T-helper 17 cell (primary cell): ENCODE results near the gene IFITM2. TPM values are rescaled to one million over a fixed set of nuclear protein-coding genes. Genes with fewer than 3 reads are reported as not detected.
A peak's percentile ranks its signal among the peaks of the same experiment; 100 is the strongest.
"Not testable (repeated sequence)": the region's sequence is repeated elsewhere in the genome, so short reads cannot be mapped to it uniquely, and the experiment has no call there.

ENCODE experiments used
- ATAC-seq: fragments of 150-1000 bp; cut with Tn5 transposase; 2 replicates; pipeline ENCODE4 v1.10.0; 2021; ENCODE audit warnings: mild to moderate bottlenecking, moderate library complexity
- DNase-seq, 3 donors: peaks; one replicate each; pipeline versions ENCODE4 v3.0.0 to v3.0.0-alpha.2; 2020 to 2021
- H3K9me3 ChIP-seq: one replicate; pipeline ENCODE4 v1.7.0; 2013; ENCODE audit warnings: low read length, mild to moderate bottlenecking; ENCODE audit not compliant: control insufficient read depth, poor library complexity, severe bottlenecking
- H3K27ac Mint-ChIP-seq: one replicate; pipeline ENCODE4 v1.8.0; 2022; ENCODE audit warnings: mild to moderate bottlenecking, moderate library complexity, mixed read lengths
- H3K27me3 Mint-ChIP-seq: one replicate; pipeline ENCODE4 v1.8.0; 2022; ENCODE audit warnings: mixed read lengths
- H3K36me3 Mint-ChIP-seq: one replicate; pipeline ENCODE4 v1.8.0; 2022; ENCODE audit warnings: low read depth, mixed read lengths
- H3K4me1 Mint-ChIP-seq: one replicate; pipeline ENCODE4 v1.8.0; 2022; ENCODE audit warnings: mild to moderate bottlenecking, mixed read lengths
- H3K4me3 Mint-ChIP-seq: one replicate; pipeline ENCODE4 v1.8.0; 2022; ENCODE audit warnings: mild to moderate bottlenecking, moderate library complexity, mixed read lengths
- total RNA-seq, 4 donors: library from RNA in 2 of 4; stranded (reverse) in 2 of 4; gene quantifications; one replicate each; pipeline ENCODE4 v1.2.3 and lab custom pipeline; 2022 to 2026

Gene IFITM2
- total RNA-seq, 2 donors from 2014 or later: 550 to 570 TPM

DNA sequence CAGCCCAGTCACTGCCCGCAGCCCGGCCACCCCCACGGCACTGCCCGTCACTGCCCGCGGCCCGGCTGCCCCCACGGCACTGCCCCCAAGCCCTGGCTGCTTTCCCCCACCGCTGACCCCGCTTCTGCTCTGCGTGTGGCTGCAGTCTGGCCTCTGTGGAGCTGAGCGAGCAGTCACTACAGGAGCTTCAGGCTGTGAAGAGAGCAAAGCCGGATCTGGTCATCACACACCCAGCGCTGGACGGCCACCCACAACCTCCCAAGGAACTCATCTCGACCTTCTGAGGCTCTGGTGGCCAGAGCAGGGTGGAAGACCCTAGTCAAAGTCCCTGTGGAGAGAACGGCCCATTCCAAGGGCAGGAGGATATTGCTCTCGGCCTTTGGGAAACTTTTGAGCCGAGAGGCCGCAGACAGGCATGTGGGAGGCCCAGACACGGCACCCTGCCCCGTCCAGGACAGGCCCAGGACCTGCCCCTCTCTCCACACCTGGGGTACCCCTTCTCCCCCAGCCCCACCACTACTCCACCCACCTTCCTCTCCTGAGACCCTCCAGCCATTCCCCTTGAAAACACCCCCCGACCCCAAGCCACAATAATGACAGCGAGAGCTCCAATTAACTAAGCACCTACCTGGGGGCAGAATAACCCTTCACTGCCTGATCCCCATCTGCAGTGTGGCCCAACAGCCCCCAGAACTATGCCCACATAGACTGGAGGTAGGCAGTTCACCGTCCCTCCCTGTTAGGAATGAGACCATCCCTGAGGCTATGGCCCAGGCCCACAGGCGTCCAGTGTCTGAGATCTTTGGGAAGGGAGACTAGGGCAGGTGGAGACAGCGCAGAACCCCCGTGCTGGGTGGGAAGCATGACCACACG lies 22.4 kb upstream of the IFITM2 start:
- Mint-ChIP-seq H3K4me3 (no peak overlapping the region), H3K27me3 (peaks cover 5% of the 10 kb centered on the region), H3K27ac (no peak overlapping the region), H3K4me1 (peaks cover 42% of the 10 kb centered on the region), H3K36me3 (peaks cover 8% of the 10 kb centered on the region)
- H3K9me3 ChIP-seq: no peaks in the 10 kb centered on the region
- ATAC-seq: no peak
- DNase-seq: no peak

DNA sequence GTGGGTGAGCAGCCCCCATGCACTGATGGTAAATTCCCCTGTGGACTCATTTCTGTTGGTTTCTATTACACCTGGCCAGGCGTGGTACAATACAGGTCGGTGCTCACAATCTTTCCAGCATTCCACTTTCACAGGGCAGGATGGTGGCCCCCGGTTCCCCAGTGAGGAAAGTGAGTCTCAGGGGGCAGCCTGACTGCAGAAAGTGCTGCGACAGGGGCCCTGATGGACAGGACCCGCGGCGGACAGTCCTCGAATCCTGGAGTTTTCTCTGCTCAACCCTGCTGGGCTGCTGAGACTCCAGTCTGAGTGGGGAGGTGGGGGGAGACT lies 21.8 kb upstream of the IFITM2 start:
- no peak for ATAC-seq
- Mint-ChIP-seq H3K4me1 (peaks cover 40% of the 10 kb centered on the region), H3K4me3 (no peak overlapping the region)

DNA sequence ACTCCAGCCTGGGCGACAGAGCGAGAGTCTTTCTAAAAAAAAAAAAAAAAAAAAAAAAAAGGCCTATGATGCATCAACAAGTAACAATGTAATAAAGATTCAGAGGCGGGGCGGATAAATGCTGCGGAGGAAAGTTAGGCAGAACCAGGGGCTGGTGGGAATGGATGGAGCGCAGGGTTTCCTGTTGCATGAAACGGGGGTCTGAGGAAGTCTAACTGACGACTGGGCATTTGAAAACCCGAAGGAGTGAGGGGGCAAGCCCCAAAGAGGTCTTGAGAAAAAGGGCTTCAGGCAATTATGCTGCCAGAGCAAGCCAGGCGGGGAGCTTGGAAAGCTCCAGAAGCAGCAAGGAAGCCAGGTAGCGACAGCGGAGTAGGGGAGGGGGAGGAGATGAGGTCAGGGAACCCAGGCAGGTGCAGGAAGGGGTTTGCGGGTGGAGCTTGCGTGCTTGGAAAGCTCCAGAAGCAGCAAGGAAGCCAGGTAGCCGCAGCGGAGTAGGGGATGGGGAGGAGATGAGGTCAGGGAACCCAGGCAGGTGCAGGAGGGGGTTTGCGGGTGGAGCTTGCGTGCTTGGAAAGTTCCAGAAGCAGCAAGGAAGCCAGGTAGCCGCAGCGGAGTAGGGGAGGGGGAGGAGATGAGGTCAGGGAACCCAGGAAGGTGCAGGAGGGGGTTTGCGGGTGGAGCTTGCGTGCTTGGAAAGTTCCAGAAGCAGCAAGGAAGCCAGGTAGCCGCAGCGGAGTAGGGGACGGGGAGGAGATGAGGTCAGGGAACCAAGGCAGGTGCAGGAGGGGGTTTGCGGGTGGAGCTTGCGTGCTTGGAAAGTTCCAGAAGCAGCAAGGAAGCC lies 20.4 kb upstream of the IFITM2 start:
- H3K4me3 Mint-ChIP-seq: peak overlapping the region; percentile 98
- H3K4me1 Mint-ChIP-seq: peaks cover 33% of the 10 kb centered on the region
- ATAC-seq (peak; percentile 25), DNase-seq (peak in 2 of 3 donors; percentile 56 to 81)
- H3K9me3 ChIP-seq, H3K36me3 Mint-ChIP-seq, H3K27me3 Mint-ChIP-seq: not testable (repeated sequence)
- H3K27ac Mint-ChIP-seq: peak overlapping the region; percentile 97

More for the DNA sequence above, 21.8 kb upstream of the IFITM2 start:
- H3K36me3 Mint-ChIP-seq: peaks cover 8% of the 10 kb centered on the region
- no peaks in the 10 kb centered on the region for H3K9me3 ChIP-seq
- H3K27me3 Mint-ChIP-seq: peaks cover 4% of the 10 kb centered on the region
- H3K27ac Mint-ChIP-seq: peak overlapping the region; percentile 97
- no peak for DNase-seq

GRCh38 chr11:287821-288477 lies 19.7 kb upstream of the IFITM2 start:
- DNase-seq: peak in 2 of 3 donors; percentile 5 to 45
- Mint-ChIP-seq H3K27ac (peak overlapping the region; percentile 97), H3K27me3 (no peaks in the 10 kb centered on the region), H3K4me1 (peaks cover 26% of the 10 kb centered on the region), H3K4me3 (peak overlapping the region; percentile 98), H3K36me3 (peaks cover 3% of the 10 kb centered on the region)
- peak; percentile 65 for ATAC-seq
- H3K9me3 ChIP-seq: no peaks in the 10 kb centered on the region

GRCh38 chr11:288478-289397 lies 18.9 kb upstream of the IFITM2 start, which contains the start of gene PGGHG:
Gene PGGHG (plus strand): TSS chr11:289126. CDS start chr11:289817, 691 bp downstream.
- peak within 1 kb of the TSS; percentile 98 for H3K4me3 Mint-ChIP-seq
- DNase-seq (peak; percentile 31 to 67 (median 54)), ATAC-seq (peak; percentile 39)
- H3K27ac Mint-ChIP-seq: peak within 1 kb of the TSS; percentile 97
- H3K27me3 Mint-ChIP-seq: no peaks in the 10 kb centered on the region
- H3K4me1 Mint-ChIP-seq: peaks cover 25% of the 10 kb centered on the region
- H3K36me3 Mint-ChIP-seq: peaks cover 3% of the 10 kb centered on the region
- no peaks in the 10 kb centered on the region for H3K9me3 ChIP-seq

- Mint-ChIP-seq H3K36me3 (peaks cover 3% of the 10 kb centered on the region), H3K27ac (no peak overlapping the region), H3K4me1 (peaks cover 25% of the 10 kb centered on the region), H3K27me3 (no peaks in the 10 kb centered on the region), H3K4me3 (peak overlapping the region; percentile 86)
- ATAC-seq (no peak), DNase-seq (peak in 1 of 3 donors; percentile 22)
- H3K9me3 ChIP-seq: no peaks in the 10 kb centered on the region
Observed at GRCh38 chr11:289398-289711, 18.3 kb upstream of the IFITM2 start.

DNA sequence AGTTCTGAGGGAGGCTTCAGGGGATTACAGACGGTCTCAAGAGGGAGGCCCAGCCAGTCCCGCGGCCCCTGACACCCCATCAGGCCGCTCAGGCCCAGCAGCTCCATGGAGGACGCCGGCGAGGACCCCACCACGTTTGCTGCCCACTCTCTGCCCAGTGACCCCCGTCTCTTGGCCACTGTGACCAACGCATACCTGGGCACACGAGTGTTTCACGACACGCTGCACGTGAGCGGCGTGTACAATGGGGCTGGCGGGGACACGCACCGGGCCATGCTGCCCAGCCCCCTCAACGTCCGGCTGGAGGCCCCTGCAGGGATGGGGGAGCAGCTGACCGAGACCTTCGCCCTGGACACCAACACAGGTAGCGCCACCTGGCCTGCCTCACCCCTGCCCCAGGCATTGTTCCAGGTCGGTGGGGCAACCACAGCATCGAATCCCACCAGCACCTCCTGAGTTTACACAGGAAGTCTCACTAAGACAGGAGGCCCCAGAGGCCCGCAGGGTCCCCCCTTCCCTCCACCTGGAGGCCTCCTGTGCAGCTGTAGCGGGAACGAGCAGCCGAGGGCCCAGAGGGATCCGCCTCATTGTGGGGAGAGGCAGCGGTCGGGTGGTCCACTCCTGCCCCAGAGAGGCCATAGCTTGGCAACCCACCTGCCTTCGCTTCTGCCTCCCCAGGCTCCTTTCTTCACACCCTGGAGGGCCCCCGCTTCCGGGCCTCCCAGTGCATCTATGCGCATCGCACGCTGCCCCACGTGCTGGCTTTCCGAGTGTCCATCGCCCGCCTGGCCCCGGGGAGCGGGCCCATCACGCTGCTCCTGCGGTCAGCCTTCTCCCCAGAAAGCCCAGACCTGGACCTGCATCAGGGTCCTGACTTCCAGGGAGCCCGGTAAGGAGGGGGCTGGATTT lies 17.6 kb upstream of the IFITM2 start:
- Mint-ChIP-seq H3K27me3 (no peaks in the 10 kb centered on the region), H3K36me3 (peaks cover 3% of the 10 kb centered on the region), H3K4me1 (peaks cover 25% of the 10 kb centered on the region), H3K27ac (peak overlapping the region; percentile 24), H3K4me3 (peak overlapping the region; percentile 86)
- ATAC-seq (no peak), DNase-seq (peak in 1 of 3 donors; percentile 3)
- H3K9me3 ChIP-seq: no peaks in the 10 kb centered on the region

GRCh38 chr11:290621-291231 lies 16.9 kb upstream of the IFITM2 start:
- peak overlapping the region; percentile 60 for H3K27ac Mint-ChIP-seq
- ATAC-seq: no peak
- H3K4me3 Mint-ChIP-seq: peak overlapping the region; percentile 86
- H3K9me3 ChIP-seq: no peaks in the 10 kb centered on the region
- no peaks in the 10 kb centered on the region for H3K27me3 Mint-ChIP-seq
- H3K36me3 Mint-ChIP-seq: peaks cover 3% of the 10 kb centered on the region
- DNase-seq: peak in 1 of 3 donors; percentile 4
- peaks cover 25% of the 10 kb centered on the region for H3K4me1 Mint-ChIP-seq

GRCh38 chr11:291281-292210 lies 16.1 kb upstream of the IFITM2 start:
- H3K9me3 ChIP-seq: no peaks in the 10 kb centered on the region
- DNase-seq (peak in 1 of 3 donors; percentile 3), ATAC-seq (no peak)
- H3K36me3 Mint-ChIP-seq: peaks cover 3% of the 10 kb centered on the region
- no peaks in the 10 kb centered on the region for H3K27me3 Mint-ChIP-seq
- H3K27ac Mint-ChIP-seq: peak overlapping the region; percentile 60
- H3K4me1 Mint-ChIP-seq: peaks cover 23% of the 10 kb centered on the region
- peak overlapping the region; percentile 86 for H3K4me3 Mint-ChIP-seq

- ATAC-seq: no peak
- H3K27me3 Mint-ChIP-seq: no peaks in the 10 kb centered on the region
- no peak overlapping the region for H3K4me3 Mint-ChIP-seq
- no peaks in the 10 kb centered on the region for H3K9me3 ChIP-seq
- H3K27ac Mint-ChIP-seq: no peak overlapping the region
- H3K36me3 Mint-ChIP-seq: peaks cover 3% of the 10 kb centered on the region
- peaks cover 25% of the 10 kb centered on the region for H3K4me1 Mint-ChIP-seq
- DNase-seq: peak in 1 of 3 donors; percentile 3
Observed at GRCh38 chr11:292211-293121, 15.2 kb upstream of the IFITM2 start.
